HG03280 (cell line): ENCODE measurements around the gene LDAH.
"Not testable (repeated sequence)": the region's sequence is repeated elsewhere in the genome, so short reads cannot be mapped to it uniquely, and the experiment has no call there.

Experiments used
- ATAC-seq: cut with Tn5 transposase; IDR thresholded peaks from one replicate; pipeline ENCODE4 v1.9.1; 2021; ENCODE audit warnings: mild to moderate bottlenecking, moderate library complexity; ENCODE audit not compliant: unreplicated experiment

The LDAH gene

DNA sequence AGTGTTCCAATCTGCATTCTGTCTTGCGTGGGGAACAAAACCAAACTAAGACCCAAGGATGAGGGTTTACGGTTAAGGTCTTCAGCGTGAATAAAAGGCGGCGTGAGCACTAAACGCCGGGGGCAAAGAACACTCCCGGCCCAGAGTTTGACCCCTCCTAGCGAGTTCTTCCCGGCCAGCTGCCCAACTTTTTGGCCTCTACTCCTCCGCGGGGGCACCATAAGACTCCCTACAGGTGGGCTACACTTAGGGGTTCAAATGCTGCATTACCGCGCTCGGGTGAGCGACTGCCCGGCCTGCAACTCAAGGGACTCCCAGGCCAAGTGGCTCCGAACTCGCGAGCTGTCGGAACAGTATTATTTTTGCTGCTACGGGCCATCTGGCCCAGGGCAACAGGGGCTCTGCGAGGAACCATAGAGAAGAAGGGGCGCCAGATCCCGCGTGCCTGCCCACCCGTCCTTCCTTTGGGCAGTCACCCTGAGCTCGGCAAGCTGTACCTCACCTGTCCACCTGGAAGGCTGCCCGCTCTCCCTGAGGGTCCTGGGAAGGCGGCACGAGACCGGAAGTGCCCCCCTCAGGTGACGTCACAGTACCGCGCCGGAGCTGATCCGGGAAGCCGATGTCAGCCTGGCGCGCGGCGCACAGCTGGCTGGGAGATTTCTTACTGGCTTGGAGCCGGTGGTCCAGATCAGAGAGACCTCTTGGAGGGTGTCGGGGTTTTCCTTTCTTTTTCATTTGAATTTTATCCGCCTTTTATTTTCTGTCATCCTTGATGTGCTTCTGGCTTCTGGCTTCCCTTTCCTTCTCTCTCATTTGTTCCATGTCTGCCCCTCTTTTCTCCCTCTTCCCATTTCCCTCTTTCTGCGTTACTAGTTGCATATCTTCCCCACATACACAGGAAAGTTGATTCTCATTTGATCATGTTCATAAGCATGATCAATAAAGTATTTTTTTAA lies at the start of gene LDAH:
TSS of gene LDAH (minus strand) at position 567 of the 956 bp plus-strand sequence. CDS start 21,638 bp downstream, outside the sequence.
- ATAC-seq: peak; percentile 94

DNA sequence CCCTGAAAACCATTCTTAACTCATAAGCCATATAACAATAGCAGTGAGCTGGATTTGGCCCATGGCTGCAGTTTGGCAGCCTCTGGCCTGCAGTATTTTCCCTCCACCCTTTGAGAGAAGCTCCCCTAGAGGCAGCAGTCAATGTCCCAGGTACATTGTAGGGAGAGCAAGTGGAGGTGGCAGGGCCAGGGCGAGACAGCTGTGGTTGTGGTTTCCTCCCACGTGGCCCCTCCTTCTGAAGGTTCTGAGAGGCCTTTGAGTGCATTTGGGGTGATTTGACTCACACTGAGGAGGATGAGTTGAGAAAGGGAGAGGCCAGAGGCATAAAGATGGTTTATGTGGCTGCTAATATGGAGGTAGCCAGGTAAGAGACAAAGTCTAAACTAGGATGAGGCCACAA lies 45.5 kb upstream of the LDAH start:
- ATAC-seq: peak; percentile 100

DNA sequence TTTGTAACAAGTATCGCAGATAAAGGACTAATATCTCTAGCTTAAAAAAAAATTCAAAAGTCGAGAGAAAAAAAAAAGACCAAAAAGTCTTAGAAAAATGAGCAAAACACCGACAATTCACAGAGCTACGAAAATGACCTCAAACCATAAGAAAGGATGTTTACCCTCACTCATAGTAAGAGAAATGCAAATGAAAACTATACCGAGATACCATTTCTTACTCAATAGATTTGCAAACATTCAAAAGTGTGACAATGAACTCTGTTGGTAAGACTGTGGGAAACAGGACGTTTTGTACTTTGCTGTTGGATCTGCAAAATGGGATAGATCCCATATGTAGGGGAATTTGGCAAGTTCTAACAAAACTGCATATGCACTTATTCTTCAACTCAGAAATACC lies 39.9 kb upstream of the LDAH start:
- no peak for ATAC-seq

DNA sequence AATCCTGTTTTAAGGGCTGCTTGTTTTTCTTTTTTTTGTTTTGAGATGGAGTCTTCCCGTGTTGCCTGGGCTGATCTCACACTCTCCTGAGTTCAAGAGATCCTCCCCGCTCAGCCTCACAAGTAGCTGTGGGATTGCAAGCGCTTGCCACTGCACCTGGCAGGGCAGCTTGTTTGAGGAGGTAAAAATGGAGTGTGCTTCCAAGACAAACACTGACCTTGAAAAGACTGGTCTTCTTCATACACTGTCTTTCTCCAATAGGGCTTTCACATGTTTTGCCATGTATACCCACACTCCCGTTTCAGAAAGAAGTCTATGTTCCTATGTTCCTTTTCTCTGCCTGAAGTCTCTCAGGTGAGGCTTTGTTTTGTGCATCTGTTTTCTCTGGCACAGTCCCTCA lies 32.6 kb upstream of the LDAH start:
- ATAC-seq: no peak

DNA sequence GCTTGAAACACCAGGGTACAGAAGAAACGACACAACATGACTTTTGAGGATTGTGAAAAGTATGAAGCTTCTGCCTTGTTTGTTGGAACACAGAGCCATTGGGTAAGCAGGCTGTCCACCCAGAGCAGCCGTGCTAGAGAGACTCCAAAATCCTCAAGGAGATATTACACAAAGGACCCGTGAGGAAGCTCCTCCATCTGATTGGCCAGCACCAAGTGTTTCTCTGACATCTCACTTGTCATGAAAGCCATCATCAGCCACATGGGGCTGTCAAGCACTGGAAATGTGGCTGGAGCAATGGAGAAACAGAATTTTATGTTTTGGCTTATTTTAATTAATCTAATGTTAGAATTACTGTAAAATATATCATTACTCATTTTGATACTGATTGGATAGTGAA lies 29.8 kb upstream of the LDAH start:
- ATAC-seq: no peak

DNA sequence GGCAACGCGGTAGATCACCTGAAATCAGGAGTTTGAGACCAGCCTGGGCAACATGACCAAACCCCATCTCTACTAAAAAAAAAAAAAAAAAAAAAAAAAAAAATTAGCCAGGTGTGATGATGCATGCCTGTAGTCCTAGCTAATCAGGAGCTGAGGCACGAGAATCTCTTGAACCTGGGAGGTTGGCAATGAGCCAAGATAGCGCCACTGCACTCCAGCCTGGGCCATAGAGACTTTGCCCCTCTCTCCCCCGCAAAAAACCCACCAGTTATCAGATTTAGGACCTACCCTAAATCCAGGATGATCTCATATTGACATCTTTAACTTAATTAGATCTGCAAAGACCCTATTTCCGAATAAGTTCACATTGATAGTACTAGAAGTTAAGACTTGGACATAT lies 29.2 kb upstream of the LDAH start:
- no peak for ATAC-seq

DNA sequence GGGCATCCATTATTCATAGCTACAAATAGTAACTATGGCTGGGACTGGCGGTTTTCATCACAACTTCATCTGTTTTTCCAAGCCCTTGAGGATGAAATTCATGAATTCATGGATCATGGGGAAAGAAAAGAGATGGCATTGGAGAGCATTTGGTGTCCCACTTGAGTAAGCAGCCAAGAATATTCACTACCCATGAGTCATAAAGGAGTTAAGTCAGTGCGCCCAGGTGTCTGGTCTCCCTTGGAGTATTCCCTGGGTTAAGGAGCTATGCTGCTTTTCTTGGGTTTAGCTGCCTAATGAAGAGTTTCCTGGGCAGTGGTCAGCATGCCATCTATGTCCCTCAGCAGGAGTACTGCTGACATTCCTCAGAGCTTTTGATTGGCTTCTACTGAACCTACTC lies 21.3 kb upstream of the LDAH start:
- no peak for ATAC-seq

DNA sequence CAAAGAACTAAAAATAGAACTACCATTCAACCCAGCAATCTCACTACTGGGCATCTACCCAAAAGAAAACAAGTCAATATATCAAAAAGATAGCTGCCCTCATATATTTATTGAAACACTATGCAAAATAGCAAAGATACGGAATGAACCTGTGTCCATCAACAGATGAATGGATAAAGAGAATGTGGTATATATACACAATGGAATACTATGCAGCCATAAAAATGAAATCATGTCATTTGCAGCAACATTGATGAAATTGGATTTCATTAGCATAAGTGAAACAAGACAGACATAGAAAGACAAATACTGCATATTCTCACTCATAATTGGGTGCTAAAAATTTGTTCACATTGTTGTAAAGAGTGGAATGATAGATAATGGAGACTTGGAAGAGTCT lies 16.2 kb upstream of the LDAH start:
- ATAC-seq: no peak

DNA sequence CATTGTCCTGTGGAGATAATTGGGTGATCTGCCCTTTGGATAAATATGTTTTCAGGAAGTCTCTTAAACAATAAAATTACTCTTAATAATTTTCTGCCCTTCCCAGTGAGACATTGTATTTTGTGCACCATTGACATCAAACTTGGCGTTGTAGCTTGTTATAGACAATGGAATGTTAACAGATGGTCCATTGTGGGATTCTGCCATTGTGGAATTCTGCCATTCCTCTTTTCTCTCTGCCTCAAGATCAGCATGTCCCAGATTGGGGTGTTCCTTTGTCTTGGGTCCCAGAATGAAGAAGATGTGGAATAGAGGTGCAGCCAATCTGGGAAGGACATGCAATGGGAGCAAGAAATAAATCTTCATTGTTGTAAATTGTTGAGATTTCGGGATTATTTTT lies 15.1 kb upstream of the LDAH start:
- ATAC-seq: no peak

DNA sequence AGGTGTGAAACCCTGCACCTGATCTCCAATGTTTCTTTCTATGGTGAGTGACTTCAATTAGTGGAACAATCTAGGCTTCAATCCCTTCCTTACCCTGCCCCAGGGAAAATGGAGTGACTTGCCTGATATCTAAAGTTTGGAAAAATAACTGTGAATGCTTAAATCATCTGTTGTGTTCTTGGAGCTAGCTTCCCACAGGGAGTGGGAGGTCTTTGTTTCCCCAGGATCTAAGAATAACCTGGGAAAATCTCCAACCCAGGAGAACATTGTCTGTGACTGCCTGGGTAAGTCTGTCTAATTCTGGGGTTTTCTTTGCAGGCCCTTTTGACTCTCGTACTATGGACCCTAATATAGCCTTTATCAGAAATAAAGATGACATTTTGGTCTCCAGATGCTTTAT lies 13.6 kb upstream of the LDAH start:
- no peak for ATAC-seq

DNA sequence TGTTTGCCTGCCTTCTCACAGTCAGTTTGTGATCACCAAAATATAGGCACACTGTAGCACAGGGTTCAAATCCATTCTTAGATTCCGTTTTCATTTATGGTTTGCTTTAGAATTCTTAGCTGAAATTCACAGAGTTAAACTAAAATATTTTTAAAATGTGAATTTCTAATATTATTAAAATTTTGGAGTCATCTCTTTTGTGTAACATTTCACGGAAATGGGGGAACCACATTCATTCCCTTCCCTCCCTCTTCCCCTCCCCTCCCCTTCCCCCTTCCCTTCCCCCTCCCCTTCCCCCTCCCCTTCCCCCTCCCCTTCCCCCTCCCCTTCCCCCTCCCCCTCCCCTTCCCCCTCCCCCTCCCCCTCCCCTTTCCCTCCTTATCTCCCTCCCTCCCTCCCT lies 11.4 kb upstream of the LDAH start:
- ATAC-seq: no peak

DNA sequence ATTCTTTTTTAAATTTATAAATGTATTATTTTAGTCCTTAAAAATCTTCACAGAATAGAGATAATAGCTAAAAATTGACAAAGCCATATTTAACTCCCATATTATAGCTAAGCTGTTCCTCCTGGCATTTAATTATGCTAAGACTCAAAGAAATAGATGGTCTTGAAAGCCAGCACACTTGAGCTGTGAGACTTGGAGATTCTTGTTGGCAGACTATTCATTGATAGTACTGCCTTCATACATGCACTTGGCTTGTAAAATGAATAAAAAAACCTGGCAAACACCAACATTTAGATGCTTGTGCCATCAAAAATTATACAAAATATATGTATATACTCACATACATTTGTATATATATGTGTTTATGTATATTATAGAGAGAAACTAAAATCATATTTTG lies 9.7 kb upstream of the LDAH start:
- no peak for ATAC-seq

DNA sequence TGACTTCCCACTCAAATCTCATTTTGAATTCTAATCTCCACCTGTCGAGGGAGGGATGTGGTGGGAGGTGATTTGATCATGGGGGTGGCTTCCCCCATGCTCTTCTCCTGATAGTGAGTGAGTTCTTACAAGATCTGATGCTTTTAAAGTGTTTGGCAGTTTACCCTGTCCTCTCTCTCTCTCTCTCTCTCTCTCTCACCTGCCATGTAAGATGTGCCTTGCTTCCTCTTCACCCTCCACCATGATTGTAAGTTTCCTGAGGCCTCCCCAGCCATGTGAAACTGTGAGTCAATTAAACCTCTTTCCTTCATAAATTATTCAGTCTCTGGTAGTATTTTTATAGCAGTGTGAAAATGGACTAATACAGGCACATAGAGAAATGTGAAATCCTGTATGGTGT lies 7.0 kb upstream of the LDAH start:
- ATAC-seq: no peak

DNA sequence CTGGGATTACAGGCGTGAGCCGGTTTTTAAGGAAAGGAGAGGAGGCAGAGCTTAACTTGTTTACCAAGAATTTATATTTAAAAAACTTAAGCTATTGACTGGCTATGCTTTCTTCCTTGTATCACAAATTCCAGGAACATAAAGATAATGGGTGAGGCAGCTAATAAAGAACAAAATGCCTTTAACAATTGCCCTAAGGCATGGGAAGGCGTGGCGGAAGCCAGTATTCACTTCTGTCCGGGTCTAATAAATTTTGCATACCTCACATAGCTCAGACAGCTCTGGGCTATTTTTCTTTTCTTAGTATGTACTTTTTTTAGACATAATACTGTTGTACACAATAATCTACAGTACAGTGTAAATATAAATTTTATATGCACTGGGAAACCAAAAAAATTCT lies 1.0 kb upstream of the LDAH start:
- no peak for ATAC-seq

DNA sequence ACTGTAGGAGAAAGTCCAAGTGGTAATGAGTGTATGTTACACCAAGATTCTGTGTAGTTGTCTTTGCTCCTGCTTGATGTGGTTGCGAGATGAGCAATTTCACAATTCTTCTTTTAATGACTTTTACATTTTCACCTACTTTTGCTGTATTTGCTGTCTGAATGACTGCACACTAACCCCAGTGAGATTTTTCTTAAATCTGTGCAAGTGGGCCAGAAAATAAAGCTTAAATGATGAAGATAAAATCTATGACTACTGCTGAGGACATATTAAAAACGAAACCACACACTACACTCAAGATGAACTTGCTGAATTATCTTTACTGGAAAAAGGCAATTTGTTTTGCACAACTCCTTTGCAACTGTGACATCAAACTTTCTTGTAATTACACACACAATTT lies 4.1 kb downstream of the LDAH start:
- ATAC-seq: no peak

DNA sequence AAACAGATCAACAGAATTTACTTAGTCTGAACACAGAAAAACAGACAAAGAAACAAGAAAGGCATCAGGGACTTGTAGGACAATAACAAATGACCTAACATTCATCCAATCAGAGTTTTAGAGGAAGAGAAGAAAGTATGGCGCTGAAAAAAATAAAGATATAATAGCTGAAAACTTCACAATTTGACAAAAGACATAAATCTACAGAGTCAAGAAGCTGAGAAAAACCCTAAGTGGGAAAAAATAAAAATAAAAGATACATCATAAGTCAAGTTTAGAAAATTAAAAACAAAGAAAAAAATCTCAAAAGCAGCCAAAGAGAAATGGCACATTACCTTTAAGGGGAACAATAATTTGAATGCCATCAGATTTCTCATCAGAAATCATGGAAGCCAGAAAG lies 7.7 kb downstream of the LDAH start:
- ATAC-seq: no peak

DNA sequence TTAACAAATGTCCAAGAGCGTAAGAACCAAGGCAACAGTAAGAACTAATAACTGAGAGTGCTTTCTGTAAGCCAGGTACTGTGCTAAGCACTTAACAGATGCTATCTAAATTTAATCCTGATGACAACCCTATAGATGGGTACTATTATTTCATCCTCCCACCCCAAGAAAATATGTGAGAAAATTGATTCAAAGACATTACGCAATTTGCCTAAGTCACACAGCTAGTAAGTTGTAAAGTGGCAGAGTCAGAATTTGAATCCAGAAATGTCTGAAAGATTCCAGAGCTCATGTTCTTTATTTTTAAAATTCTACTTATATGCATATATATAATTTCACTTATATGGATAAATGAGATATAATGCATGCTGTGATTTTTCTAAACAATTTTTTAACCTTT lies 10.1 kb downstream of the LDAH start:
- no peak for ATAC-seq

DNA sequence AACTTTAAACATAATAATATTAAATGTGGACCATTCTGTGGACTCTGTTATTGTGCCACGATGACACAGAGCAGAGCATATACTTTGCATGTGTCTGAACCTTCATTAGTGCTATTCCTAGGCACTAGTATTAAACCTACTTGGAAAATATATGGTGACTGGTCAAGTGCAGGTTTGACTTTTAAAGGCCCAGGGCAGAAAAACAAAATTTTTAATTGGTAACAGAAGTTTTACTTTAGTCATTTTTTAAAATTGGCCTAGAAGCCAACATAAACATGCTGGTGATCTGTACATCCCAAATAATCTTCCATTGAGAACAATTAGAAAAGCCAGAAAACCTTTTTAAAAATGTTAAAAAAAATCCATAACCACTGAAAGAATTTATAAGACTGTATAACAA lies 16.6 kb downstream of the LDAH start:
- no peak for ATAC-seq

DNA sequence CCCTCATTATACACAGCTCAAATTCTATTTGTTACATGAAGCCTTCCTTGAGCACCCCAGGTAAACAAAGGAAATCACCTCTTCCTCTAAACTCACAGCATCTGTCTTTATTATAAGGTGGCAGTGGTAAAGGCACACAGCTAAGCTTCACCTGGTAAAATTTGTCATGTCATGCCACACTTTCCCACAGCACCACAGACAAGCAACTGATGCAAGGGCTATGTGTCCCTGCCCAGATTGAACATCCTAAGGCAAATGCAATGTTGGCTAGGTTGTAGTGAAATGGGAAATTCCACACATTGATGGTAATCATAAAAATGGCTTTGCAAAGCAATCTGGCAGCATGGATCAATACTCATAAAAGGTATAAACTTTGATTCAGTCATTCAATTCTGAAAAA lies 18.9 kb downstream of the LDAH start:
- no peak for ATAC-seq

DNA sequence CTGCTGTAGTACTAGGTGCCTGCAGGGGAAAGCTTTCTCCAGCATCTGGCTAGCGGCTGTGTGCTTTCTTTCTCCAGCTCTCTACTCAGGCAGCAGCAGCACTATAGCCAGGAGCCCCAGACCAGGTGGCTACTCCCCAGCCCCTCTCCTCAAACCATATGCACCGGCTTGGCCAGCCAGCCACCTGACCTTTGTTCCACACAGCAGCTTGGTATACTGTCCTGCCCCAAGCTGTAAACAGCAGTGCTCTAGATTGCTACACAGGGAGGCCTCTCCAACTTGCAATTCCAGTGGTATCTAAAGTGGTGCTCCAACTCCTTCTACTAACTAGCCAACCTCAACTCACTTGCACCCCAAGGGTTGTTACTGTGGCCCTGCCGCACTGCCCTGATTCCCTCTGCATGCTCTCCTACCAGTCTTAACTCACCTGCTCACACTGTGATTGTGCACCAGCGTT lies 19.6 kb downstream of the LDAH start:
- ATAC-seq: no peak

DNA sequence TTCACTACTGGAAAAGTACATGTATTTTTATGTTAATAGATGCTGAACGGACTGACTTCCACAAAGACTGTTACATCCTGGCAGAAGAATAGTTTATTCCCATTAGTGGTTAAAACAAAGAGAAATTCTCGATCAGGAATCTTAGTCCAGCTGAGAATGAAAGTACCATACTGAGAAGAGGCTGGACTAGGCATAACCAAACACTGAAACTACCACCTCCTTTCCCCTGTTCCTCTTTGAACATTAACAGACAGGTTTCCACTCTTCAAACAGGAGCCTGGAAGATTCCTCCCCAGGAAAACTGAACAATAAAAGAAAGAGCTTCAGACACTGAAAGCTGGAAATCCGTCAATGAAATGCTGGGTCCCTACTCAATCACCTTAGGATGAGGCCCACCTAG lies 25.8 kb downstream of the LDAH start:
- no peak for ATAC-seq

DNA sequence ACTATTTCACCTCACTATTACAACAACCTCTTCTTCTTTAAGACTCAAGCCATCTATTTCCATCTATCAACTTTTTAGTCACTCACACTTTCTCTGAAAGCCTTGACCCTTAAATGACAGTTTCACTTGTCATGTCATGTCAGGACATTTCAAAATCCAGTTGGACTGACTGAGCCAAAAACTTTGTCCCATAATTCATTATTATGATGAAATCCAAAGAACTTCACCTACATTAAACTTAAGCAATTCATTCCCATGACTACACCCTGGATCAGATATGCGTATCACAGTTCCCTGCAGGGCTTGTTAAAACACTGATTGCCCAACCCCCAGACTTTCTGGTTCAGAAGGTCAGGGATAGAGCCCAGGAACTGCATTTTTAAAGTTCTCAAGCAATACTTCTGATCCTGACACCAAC lies 26.5 kb downstream of the LDAH start:
- ATAC-seq: no peak

DNA sequence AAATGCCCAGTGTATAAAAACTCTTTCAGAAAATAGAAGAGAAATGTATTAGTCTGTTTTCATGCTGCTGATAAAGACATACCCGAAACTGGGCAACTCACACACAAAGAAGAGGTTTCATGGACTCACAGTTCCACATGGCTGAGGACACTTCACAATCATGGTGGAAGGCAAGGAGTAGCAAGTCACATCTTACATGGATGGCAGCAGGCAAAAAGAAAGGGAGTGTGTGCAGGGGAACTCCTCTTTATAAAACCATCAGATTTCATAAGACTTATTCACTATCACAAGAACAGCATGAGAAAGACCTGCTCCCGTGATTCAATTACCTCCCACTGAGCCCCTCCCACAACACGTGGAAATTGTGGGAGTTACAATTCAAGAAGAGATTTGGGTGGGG lies 29.0 kb downstream of the LDAH start:
- ATAC-seq: not testable (repeated sequence)
